GM18499 (cell line): Measurements from ENCODE around the gene TAF1B.

Experiments
- ATAC-seq: cut with Tn5 transposase; IDR thresholded peaks from one replicate; pipeline ENCODE4 v1.9.1; 2021; ENCODE audit warnings: moderate number of reproducible peaks; ENCODE audit not compliant: insufficient read depth, unreplicated experiment

The TAF1B gene

GRCh38 chr2:9843229-9844035 is at the start of gene TAF1B:
TSS of gene TAF1B (plus strand) at chr2:9843474. CDS start at chr2:9843542, 68 bp downstream.
- peak; percentile 67 for ATAC-seq

DNA sequence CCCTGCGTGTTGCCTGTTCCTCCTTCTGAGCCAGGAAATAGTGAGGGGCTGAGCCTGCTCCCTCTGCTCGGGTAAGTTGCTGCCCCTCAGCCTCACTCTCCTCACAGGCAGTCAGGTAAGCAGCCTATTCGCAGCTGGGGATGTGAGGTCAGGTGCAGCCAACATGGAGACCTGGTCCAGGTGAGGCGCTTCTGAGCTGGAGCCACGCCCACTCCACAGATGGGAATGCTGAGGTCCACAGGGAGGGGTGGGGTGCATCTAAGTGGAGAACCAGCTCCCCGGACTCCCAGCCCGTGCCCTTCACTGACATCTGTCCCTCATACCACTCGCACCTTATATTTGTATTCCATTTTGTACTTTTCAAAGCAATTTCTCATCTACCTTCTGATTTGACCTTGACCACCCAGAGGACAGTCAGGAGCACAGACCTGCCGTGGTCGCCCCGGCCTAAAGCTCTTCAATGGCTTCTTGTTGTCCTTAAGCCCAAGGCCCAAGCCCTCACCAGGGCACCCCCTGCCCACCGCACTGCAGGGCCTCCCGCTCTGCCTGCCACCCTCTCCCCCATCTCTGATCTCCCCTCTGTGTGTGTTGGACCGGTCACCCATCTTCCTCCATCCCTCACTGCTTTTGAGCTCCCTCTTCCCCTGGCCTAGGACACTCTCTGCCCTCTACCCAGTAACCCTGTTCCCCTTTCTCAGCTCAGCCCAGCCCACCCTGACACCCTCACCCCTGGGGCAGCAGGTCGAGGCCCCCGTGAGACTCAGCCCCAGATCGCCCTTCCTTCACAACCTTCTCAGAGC is 49.2 kb upstream of the TAF1B start:
- no peak for ATAC-seq

GRCh38 chr2:9795071-9795470 is 48.2 kb upstream of the TAF1B start:
- no peak for ATAC-seq

GRCh38 chr2:9796056-9797010 is 46.9 kb upstream of the TAF1B start:
- no peak for ATAC-seq

DNA sequence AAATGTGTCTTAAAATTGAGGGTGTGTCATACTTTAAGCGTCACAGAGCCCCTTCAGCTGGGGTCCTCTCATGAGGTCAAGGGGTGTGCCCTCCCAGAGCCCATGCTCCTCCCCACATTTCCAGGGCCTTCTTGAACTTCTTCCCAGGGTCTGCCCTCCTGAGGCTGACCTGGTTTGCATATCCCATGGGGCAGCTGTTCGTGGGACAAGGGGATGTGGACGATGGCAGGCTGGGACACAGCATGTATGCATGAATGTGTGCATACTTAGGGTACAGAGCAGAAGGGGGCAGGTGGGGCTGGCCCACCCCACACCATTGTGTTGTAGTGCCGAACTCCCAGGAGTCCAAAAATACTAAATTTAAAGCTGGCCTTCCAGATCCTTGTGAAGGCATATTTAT is 46.2 kb upstream of the TAF1B start:
- no peak for ATAC-seq

DNA sequence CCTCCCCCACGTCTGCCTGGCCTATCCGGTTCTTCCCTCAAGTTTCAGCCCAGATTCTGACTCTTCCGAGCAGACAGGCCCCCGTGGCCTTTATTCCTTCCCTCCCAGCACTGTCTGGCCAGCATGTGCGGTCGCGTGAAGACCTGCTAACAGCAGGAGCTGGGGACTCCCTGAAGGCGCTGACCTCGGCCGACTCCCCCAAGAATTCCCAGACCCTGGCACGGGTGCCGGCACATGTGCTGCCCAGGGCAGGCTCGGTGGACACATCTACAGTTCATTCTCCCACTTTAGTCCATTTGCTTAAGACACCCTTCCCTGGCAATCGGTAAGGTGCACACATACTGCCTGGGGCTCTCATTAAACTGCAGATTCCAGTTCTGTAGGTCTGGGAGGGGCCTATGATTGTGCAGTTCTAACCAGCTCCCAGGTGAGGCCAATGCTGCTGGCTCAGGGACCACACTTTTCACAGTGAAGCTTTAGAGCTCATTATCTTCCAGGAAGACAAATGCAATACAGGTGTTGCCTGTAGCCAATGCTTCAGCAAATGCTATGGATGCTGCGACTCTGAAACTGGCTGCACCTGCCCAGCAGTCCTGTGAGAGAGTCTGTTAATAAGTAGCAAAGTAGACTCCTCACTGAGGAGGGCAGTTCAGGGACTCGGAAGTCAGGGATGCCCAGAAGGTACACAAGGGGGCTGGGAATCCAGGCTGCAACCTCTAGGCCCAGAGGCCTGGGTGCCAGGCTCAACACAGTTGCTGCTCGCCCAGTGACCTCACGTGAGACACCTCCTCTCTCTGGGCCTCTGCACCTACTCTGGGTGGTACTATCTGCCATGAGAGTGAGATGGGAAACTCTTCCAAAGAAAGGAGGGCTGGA is 45.4 kb upstream of the TAF1B start:
- ATAC-seq: no peak

GRCh38 chr2:9799011-9799596 is 44.2 kb upstream of the TAF1B start:
- ATAC-seq: no peak

DNA sequence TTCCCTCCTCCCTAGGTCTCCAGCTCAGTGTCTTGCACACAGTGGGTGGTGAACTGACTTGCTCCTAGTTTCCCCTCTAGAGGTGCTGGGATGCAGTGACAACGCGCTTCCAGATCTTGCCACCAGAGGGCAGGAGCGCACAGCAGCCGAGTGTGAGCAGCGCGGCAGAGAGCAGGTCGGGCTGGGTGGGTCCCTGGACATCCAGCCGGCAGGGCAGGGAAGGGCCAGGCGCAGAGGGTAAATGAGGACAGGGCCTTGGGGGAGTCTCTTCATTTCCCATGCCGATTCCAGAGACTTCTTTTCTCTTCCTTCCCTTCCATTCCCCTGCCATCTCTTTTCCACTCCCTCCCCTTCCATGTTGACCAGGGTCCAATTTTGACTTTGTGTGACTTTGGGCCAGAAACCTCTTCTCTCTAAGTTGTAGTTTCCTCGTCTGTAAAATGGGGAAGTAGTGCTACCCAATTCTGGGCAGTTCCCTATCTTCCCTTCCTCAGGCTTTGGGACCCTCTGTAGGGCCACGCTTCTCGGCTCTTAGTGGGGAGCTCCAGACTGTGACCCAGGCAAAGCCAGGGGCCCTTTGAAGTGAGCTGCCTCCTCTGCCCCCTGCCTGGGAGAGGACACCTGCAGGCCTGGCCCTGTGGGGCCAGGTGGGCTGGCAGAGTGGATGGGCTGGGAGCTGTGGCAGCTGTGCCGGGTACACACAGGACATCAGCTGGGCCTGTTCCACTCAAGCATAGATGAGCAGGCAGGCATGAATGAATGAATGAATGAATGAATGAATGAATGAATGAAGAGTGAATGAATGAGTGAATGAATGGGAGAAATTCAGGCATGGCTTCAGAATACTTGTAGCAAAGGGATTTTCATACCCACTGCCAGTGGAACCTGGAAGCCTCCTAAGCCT is 43.3 kb upstream of the TAF1B start:
- no peak for ATAC-seq

DNA sequence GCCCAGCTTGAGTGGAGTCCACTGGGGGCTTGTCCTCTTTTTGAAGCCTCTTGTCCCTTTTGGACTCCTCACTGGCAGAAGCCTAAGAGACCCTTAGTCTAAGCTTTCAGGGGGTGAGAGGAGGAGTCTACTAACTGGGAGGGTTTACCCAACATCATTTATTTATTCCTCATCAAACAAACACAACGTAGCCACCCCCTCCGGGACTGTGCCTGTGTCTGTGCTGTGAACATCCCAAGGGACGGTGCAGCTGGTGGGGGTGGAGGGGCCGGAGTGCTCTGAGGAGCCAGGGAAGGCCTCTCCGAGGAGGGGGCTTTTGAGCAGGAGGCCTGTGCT is 42.7 kb upstream of the TAF1B start:
- ATAC-seq: no peak

- no peak for ATAC-seq
Observed at GRCh38 chr2:9800975-9801726, 42.1 kb upstream of the TAF1B start.

DNA sequence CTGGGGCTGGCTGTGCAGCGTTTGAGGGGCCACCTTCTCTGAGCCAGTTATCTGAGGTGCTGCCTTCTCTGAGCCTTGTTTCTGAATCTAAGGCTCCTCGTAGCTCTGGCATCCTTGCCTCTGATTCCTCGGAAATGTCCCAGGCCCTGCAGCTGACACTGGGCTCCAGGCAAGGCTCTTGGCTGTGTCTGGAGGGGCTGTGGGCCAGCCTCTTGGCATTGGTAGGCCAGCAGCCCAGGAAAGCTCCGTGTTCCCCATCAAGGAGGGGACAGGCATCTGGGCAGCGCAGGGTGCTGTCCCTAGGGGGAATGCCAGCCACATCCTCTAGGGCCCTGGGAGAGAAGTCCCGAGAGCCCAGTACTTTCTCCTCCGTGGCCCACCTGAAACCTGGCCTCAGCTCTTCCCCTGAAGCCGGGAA is 40.7 kb upstream of the TAF1B start:
- no peak for ATAC-seq

DNA sequence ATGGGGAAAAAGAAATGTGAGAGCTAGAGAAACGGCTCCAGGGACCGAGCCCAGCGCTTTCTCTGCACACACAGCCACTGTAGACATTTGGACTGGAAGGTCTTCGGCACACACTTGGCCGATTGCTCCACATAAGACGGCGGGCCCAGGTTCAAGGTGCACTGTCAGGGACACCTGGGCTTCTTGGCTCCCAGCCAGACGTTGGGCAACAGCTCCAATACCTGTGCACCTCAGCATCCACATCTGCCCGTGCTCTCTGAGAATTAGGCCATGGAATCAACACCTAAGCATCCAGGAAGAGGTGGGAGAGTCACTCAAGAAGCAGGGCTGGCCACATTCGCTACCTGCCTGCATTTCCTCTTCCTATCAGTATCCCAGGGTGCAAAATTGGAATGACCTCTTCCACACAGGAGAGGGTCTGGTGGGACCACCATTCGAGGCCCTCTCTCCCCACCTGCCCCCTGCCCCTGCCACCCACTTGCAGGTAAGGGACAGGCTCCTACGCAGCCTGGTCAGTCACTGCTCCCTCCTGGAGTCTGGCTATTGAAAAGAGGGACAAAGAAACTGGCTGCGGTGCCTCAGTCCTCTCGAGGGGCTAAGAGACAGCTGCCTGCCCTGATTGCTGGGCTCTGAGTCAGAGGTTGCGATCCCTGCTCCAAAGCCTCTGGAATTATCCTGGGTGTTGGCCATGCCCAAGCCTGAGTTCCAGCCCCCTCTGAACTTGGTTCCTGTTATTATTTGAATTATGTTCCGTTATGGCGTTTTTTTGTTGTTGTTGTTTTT is 40.1 kb upstream of the TAF1B start:
- ATAC-seq: no peak

GRCh38 chr2:9805435-9806297 is 37.6 kb upstream of the TAF1B start:
- ATAC-seq: no peak

- ATAC-seq: no peak
Observed at GRCh38 chr2:9806298-9806610, 37.0 kb upstream of the TAF1B start.

DNA sequence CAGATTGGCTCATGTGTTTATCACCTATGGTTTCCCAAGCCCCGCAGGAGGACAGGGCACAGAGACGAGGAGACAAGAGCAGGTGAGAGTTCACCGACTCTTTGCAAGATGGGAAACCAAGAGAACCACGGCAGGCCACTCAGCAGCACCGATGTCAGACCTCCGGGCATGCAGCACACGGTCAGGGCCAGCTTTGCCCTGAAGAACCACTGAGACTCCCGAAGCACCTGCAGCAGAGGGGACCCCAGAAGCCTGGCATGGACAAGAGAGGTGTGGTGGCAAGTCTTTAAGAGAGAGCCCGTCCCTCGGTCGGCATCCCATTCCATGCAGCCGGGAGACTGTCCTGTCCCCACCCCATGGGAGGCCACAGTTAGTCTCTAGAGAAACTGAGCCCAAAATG is 36.6 kb upstream of the TAF1B start:
- ATAC-seq: no peak

- ATAC-seq: no peak
Observed at GRCh38 chr2:9807056-9807455, 36.2 kb upstream of the TAF1B start.
